K562 (cell line): ENCODE results near the gene MRPL2. TPM values are rescaled to one million over a fixed set of nuclear protein-coding genes. Genes with fewer than 3 reads are reported as not detected.

Source experiments
- ATAC-seq: fragments of 200-7000 bp; cut with Tn5 transposase; 3 replicates; pipeline ENCODE4 v1.9.1; 2020; ENCODE audit warnings: moderate library complexity
- BruUV-seq: library from RNA; stranded (reverse); fragments of 400-500 nt; replicated peaks from 2 replicates; lab custom pipeline; 2021; lab: Mats Ljungman, UMichigan
- CTCF ChIA-PET: fragments of 300-600 bp; formaldehyde crosslinking; extraction: SDS; loops from one replicate; lab custom pipeline; 2021; ENCODE audit warnings: low intra/inter-chr PET ratio; lab: Yijun Ruan, JAX
- POLR2A ChIA-PET: fragments of 300-600, 350-650 bp; sonication (Branson Sonifier 250); formaldehyde crosslinking; extraction: SDS; loops from one replicate; lab custom pipeline; 2021; ENCODE audit warnings: antibody characterized with exemption, inconsistent platforms; lab: Yijun Ruan, JAX
- DNase-seq, 4 experiments: peaks; one replicate each; pipeline versions ENCODE4 v3.0.0 to v3.0.0-alpha.2; 2011 to 2018; ENCODE audit warnings: low spot score in 3 of 4, mixed read lengths in 3 of 4; ENCODE audit errors: extremely low read depth in 1 of 4
- FAIRE-seq: peaks from 2 replicates; lab custom pipeline; 2011; peaks lifted over from hg19 to GRCh38; lab: Jason Lieb, UNC
- H2AFZ ChIP-seq: 2 replicates; pipeline ENCODE4 v1.6.0; 2011; ENCODE audit warnings: low read depth, low read length, control low read depth, inconsistent platforms
- H3K27ac ChIP-seq: fragments of 200-600 bp; 3 replicates; pipeline ENCODE4 v1.8.0; 2011; ENCODE audit warnings: low read depth, mild to moderate bottlenecking, control low read depth, inconsistent platforms, low read length, moderate library complexity, mixed read lengths; ENCODE audit errors: extremely low read depth
- H3K27me3 ChIP-seq, 2 experiments: fragments of 300-600 bp in 1 of 2; 2 replicates in 1 of 2; 3 replicates in 1 of 2; pipeline versions ENCODE4 v1.6.0 to v1.8.0; 2011; ENCODE audit warnings: inconsistent platforms in 2 of 2, low read length in 2 of 2, mild to moderate bottlenecking in 1 of 2, mixed read lengths in 1 of 2, moderate library complexity in 1 of 2; ENCODE audit not compliant: control insufficient read depth in 2 of 2, insufficient read depth in 2 of 2
- H3K36me3 ChIP-seq: fragments of 300-600 bp; 3 replicates; pipeline ENCODE4 v1.8.0; 2011; ENCODE audit warnings: mild to moderate bottlenecking, low read length, inconsistent platforms; ENCODE audit not compliant: control insufficient read depth, insufficient read depth
- H3K4me1 ChIP-seq, 2 experiments: fragments of 200-600 bp in 1 of 2; replicated peaks in 1 of 2; 2 replicates in 1 of 2; 3 replicates in 1 of 2; pipeline versions ENCODE4 v1.5.1 to v1.8.0; 2011; ENCODE audit warnings: inconsistent platforms in 2 of 2, low read length in 2 of 2, mild to moderate bottlenecking in 1 of 2, mixed read lengths in 1 of 2, moderate library complexity in 1 of 2; ENCODE audit not compliant: control insufficient read depth in 2 of 2, insufficient read depth in 2 of 2
- H3K4me2 ChIP-seq: 2 replicates; pipeline ENCODE4 v1.6.1; 2011; ENCODE audit warnings: low read length, control low read depth, inconsistent platforms, mixed read lengths; ENCODE audit not compliant: insufficient read depth
- H3K4me3 ChIP-seq: fragments of 200-600 bp; sonication (generic), shearing (Covaris generic); 2 replicates; pipeline ENCODE4 v1.5.1; 2016; ENCODE audit warnings: control low read depth, inconsistent platforms
- H3K79me2 ChIP-seq: fragments of 200-600 bp; 3 replicates; pipeline ENCODE4 v1.8.0; 2011; ENCODE audit warnings: low read length, inconsistent platforms; ENCODE audit not compliant: control insufficient read depth, insufficient read depth
- H3K9ac ChIP-seq, 2 experiments: 2 replicates each; pipeline versions ENCODE4 v1.6.0 to v1.6.1; 2011; ENCODE audit warnings: low read depth in 2 of 2, low read length in 2 of 2, control low read depth in 1 of 2, inconsistent platforms in 1 of 2, mild to moderate bottlenecking in 1 of 2, mixed read lengths in 1 of 2; ENCODE audit not compliant: insufficient read depth in 1 of 2
- H3K9me1 ChIP-seq: one replicate; pipeline ENCODE4 v1.6.0; 2011; ENCODE audit warnings: inconsistent platforms, mild to moderate bottlenecking, low read length, moderate library complexity; ENCODE audit not compliant: control insufficient read depth, insufficient read depth
- H3K9me3 ChIP-seq: replicated peaks from 2 replicates; pipeline ENCODE4 v1.5.1; 2011; ENCODE audit warnings: low read depth, low read length, inconsistent platforms; ENCODE audit not compliant: control insufficient read depth, insufficient read depth
- H4K20me1 ChIP-seq: replicated peaks from 2 replicates; pipeline ENCODE4 v1.6.1; 2011; ENCODE audit warnings: low read length, inconsistent platforms, mixed read lengths; ENCODE audit not compliant: control insufficient read depth, insufficient read depth
- CEBPG ChIP-seq, 3 experiments: fragments of 200-800 bp in 1 of 3; sonication (Bioruptor generic) in 1 of 3; sonication (generic) in 1 of 3; formaldehyde crosslinking in 1 of 3; IDR thresholded peaks in 2 of 3; conservative IDR thresholded peaks in 1 of 3; 2 replicates each; pipeline versions ENCODE4 v1.6.1 to v1.8.0; 2016 to 2022; ENCODE audit warnings: missing compliant biosample characterization in 2 of 3, missing genetic modification characterization in 2 of 3, mild to moderate bottlenecking in 1 of 3, missing genetic modification reagents in 1 of 3
- LEF1 ChIP-seq: fragments of 450-650 bp; IDR thresholded peaks from 2 replicates; pipeline ENCODE4 v1.6.1; 2016; ENCODE audit warnings: mild to moderate bottlenecking
- NUFIP1 ChIP-seq: fragments of 450-650 bp; IDR thresholded peaks from 2 replicates; pipeline ENCODE4 v1.6.1; 2018; ENCODE audit not compliant: partially characterized antibody
- POLR2A ChIP-seq: fragments of 450-650 bp; conservative IDR thresholded peaks from 2 replicates; pipeline ENCODE4 v1.6.1; 2016
- SUPT5H ChIP-seq: fragments of 450-650 bp; IDR thresholded peaks from 2 replicates; pipeline ENCODE4 v1.6.1; 2016
- WGBS: fragments of 100-300 bp; shearing (Covaris generic); methylation state at CpG from one replicate; pipeline ENCODE4 v1.1.6; 2016; ENCODE audit warnings: low coverage, mixed read lengths; ENCODE audit not compliant: insufficient coverage; ENCODE audit errors: missing lambda C conversion rate; 5-methylcytosine and 5-hydroxymethylcytosine counted together
- in situ Hi-C: fragments of 300-500 bp; cut with MboI; formaldehyde crosslinking; loops from 4 replicates; pipeline ENCODE4 v1.15.0; 2018; ENCODE audit warnings: inconsistent platforms, mixed read lengths
- intact Hi-C: fragments of 100-400 bp; cut with micrococcal nuclease; formaldehyde crosslinking; loops from 2 replicates; pipeline ENCODE4 v1.14.2; 2022
- polyA plus RNA-seq, 8 experiments: library from polyadenylated mRNA; depleted of rRNA in 4 of 8; stranded (reverse) in 5 of 8; unstranded in 3 of 8; fragments of >200 nt; fragmentation: Nextera tagmentation in 2 of 8; fragmentation: Illumina TruSeq in 1 of 8; extraction: Ambion mirVana in 2 of 8; extraction: Trizol in 1 of 8; gene quantifications; 2 replicates each; pipeline versions ENCODE4 v1.2.1 to v1.2.3, GENCODE V29; 2011 to 2014; ENCODE audit warnings: inconsistent platforms in 1 of 8, missing spikeins in 1 of 8
- total RNA-seq, 7 experiments: library from RNA; depleted of rRNA in 6 of 7; stranded (reverse); fragments of >200 nt in 6 of 7; fragmentation: Illumina TruSeq in 2 of 7; extraction: Trizol in 2 of 7; gene quantifications; 2 replicates each; pipeline versions ENCODE4 v1.2.1 to v1.2.3, GENCODE V29; 2011 to 2021; ENCODE audit warnings: low replicate concordance in 1 of 7

The MRPL2 gene
- total and polyA plus RNA-seq, 9 of the 15 experiments (the other 6 are each of a cell fraction or from before 2014, with no cell fraction given) = 63.1 to 262 (median 121) TPM

GRCh38 chr6:43033496-43034189, 25.6 kb downstream of the MRPL2 start:
- intact Hi-C loops (no loop called here), in situ Hi-C loops (no loop called here)
- Histone ChIP-seq H3K9ac (no peak overlapping the region), H3K4me1 (peaks cover 0 to 3% of the 10 kb centered on the region in 2 experiments; a peak in 1 of 5 replicates), H3K79me2 (no peaks in the 10 kb centered on the region), H4K20me1 (no peaks in the 10 kb centered on the region; the same call in 1 of the 2 replicates), H3K9me1 (no peaks in the 10 kb centered on the region), H3K27ac (no peak overlapping the region), H3K4me2 (no peak overlapping the region), H3K9me3 (no peaks in the 10 kb centered on the region), H2AFZ (no peak overlapping the region), H3K36me3 (peaks cover 72% of the 10 kb centered on the region), H3K4me3 (no peak overlapping the region), H3K27me3 (no peaks in the 10 kb centered on the region)
- DNase-seq (no peak), ATAC-seq (no peak), FAIRE-seq (no peak)
- 86% methylated on average over 2 of the region's 2 CpGs for WGBS
- POLR2A ChIA-PET = interaction anchor here (0.7 to 5.7 kb wide), 7 partner anchors 9 to 110 kb away, joined by 3 to 22 read pairs (median 5); partner anchors contain the start of genes KLHDC3, MEA1 and RRP36
- CTCF ChIA-PET = no interaction called here
- TF ChIP-seq POLR2A (0 out of 2 replicates have a peak, but pooled peaks have one; percentile 1), SUPT5H (0 out of 2 replicates have a peak, but pooled peaks have one; percentile 8), LEF1 (no peak), CEBPG (CRISPR knock-in tag; IDR thresholded peaks at IDR 0.05) (no peak), CEBPG (tag; conservative IDR thresholded peaks at IDR 0.05 in 1 of 2, IDR thresholded peaks at IDR 0.05 in 1 of 2) (0 out of 4 replicates have a peak, but pooled peaks of 1 of the 2 experiments have one; percentile 34)
- no TSS peak for BruUV-seq

DNA sequence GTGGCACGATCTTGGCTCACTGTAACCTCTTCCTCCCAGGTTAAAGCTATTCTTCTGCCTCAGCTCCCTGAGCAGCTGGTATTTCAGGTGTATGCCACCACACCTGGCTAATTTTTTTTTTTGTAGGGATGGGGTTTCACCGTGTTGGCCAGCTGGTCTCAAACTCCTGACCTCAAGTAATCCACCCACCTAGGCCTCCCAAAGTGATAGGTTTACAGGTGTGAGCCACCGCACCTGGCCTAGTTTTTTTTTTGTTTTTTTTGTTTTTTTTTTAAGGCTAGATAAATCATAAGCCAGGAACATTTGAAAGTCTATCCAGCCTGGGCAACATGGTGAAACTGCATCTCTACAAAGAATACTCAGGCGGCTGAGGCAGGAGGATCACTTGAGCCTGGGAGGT, 26.9 kb downstream of the MRPL2 start:
- no peak overlapping the region for H2AFZ ChIP-seq
- no peak for FAIRE-seq
- ATAC-seq = no peak
- H3K79me2 ChIP-seq = no peaks in the 10 kb centered on the region
- no peak for TF ChIP-seq NUFIP1
- intact Hi-C loops = no loop called here
- H4K20me1 ChIP-seq = no peaks in the 10 kb centered on the region; the same call in 1 of the 2 replicates
- no peaks in the 10 kb centered on the region for H3K27me3 ChIP-seq
- 82% methylated on average over 4 of the region's 4 CpGs for WGBS
- H3K27ac ChIP-seq = no peak overlapping the region
- BruUV-seq = no TSS peak
- POLR2A ChIA-PET = interaction anchor here (0.6 to 5.7 kb wide), 7 partner anchors 8 to 109 kb away, joined by 3 to 22 read pairs (median 4); partner anchors contain the start of genes CUL7 and RRP36
- no peak for DNase-seq
- no peaks in the 10 kb centered on the region for H3K9me1 ChIP-seq
- H3K36me3 ChIP-seq = peaks cover 71% of the 10 kb centered on the region
- H3K4me1 ChIP-seq = no peaks in the 10 kb centered on the region
- no peaks in the 10 kb centered on the region for H3K9me3 ChIP-seq
- CTCF ChIA-PET = no interaction called here
- no peak overlapping the region for H3K4me2 ChIP-seq
- in situ Hi-C loops = no loop called here
- H3K9ac ChIP-seq = no peak overlapping the region
- H3K4me3 ChIP-seq = no peak overlapping the region
